Activated CD8-positive, alpha-beta memory T cell treated with anti-CD3 and anti-CD28 coated beads for 36 hours (primary cell): ENCODE measurements around the gene PAPOLB. TPM values are rescaled to one million over a fixed set of nuclear protein-coding genes. Genes with fewer than 3 reads are reported as not detected.

Experiments
- CTCF ChIA-PET: fragments of 350-600 bp; sonication (Branson Sonifier 250); formaldehyde crosslinking; loops from one replicate; lab custom pipeline; 2021; ENCODE audit warnings: antibody characterized with exemption; lab: Charles Lee
- POLR2A ChIA-PET: fragments of 350-600 bp; sonication (Branson Sonifier 250); formaldehyde crosslinking; loops from one replicate; lab custom pipeline; 2021; ENCODE audit warnings: antibody characterized with exemption; lab: Charles Lee
- total RNA-seq, 2 experiments: library from RNA; stranded (reverse); gene quantifications; one replicate each; pipeline ENCODE4 v1.2.3, GENCODE V29; 2021

PAPOLB gene
- total RNA-seq, 2 experiments from 2014 or later: not detected

DNA sequence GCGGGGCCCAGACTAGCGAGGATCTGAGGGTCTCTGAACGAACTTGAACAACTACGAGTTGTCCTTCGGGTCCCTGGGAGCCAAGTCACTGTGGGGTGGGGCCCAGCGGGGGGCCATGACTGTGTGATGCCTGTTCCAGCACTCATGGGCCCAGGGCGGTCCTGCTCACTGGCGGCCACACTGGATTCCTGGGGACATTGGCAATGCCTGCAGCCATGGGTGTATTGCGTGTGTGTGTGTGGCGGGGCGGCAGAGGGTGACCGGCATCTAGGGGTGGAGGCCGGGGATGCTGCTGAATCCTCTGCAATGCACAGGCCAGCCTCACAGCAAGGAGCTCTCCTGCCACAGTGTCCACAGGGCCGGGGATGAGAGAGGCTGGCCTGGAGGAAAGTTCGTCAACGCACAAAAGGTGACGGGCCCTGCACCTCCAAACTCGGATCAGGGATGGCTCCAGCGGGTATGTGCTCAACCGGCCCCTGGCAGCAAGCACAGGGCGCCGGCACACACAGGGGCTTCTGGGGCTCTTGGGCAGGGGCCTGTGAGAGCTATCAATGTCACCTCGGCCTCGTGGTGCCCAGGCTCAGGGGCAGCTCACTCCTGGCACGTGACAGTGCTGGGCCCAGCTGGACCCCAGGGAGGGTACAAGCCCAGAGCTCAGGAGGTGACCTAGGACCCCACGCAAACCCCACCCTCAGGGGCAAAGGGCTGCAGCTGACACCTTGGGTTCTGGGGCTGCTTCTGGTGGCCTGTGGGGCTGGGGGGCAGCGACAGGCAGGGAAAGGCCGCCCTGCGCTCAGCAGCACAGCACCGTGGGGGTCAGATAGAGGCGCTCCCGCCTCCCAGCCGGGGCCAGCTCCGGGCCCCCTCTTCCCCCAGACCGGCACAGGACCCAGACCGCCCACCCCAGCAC, 27.9 kb downstream of the PAPOLB start:
- CTCF ChIA-PET: no interaction called here
- POLR2A ChIA-PET: no interaction called here

DNA sequence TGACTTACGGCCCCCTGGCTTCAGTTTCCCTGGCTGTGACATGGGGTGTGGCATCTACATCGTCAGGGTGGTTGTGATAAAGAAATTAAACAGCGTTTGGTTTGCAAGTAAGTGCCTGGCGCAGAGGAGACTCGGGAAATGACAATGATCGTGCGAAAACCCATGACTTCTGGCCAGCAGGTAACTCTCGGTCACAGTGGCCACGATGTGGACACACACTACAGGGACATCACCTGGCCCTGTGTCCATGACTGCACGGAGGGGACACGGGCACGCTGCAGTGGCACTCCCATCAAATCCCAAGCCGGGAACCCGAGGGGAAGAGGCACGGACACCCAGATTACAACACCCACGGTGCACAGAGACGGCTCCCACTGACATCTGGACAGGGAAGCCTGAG, 28.7 kb downstream of the PAPOLB start:
- ChIA-PET CTCF (no interaction called here), POLR2A (no interaction called here)

DNA sequence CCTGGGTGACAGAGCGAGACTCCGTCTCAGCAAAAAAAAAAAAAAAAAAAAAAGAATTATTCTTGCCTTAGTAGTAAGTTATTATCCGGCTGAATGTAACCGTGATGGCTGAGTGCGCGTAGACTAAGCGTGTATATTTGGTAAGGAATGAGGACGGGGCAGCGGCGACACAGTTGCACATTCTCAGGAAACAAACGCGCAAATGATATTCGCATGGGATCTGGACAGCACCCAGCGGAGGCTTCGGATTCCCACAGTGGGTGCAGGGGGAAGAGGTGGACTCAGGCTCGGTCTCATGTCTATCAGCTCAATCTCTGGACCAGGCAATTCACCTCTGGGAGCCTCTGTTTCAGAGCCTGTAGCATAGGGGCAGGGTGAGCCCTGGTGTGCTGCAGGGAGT, 29.1 kb downstream of the PAPOLB start:
- POLR2A ChIA-PET: no interaction called here
- CTCF ChIA-PET: interaction anchor here (0.7 kb wide), 2 partner anchors 13 to 47 kb away, joined by 3 to 5 read pairs; no protein-coding TSS in a partner anchor

DNA sequence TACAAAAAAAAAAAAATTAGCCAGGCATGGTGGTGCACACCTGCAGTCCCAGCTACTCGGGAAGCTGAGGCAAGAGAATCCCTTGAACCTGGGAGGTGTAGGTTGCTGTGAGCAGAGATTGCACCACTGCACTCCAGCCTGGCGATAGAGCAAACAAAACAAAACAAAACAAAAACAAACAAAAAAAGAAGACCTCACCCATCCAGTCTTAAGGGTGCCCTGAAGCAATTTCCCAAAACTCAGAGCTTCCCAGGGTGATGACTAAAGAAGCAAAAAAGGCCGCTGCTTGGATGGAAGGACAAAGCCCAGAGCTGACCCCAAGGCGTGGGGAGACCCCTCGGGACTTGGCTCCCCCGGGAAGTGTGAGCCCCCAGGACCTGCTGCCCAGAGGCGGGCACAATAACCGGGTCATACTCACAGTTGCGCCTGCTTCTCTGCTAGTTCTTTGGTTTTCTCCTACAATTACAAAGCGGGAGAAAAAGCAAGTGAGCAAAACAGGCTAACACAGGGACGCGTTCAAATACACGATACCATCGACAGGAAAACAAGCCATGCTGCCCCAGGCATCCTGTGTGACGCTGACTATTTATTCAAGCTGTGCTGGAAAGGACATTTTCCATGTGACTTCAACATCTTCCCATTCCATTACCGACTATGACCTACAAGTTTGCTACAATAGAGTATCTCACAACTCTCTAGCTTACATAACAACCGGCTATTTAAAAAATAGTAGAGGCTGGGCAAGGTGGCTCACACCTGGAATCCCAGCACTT, 29.9 kb downstream of the PAPOLB start:
- ChIA-PET POLR2A (no interaction called here), CTCF (interaction anchor here (0.7 to 2.7 kb wide), 4 partner anchors 13 to 437 kb away, joined by 3 to 13 read pairs (median 4); no protein-coding TSS in a partner anchor)

DNA sequence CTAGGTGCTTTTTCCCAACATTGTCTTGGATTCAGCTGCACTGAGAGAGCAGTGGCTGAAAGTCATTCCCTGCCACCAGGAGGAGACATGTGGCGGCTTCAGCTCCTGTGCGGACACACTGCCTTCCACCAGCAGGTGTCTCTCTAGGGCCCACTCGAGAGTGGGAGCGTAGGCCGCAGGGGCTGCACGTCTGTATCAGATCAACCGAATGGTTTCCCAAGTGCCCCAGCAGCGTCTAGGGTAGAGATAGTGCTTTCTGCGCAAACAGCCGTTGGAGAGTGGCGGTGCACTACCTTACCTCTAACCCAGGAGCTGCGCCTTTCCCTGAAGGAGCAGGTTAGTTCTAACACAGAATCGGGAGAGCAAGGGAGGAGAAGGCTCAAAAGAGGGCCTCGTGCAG, 31.7 kb downstream of the PAPOLB start:
- POLR2A ChIA-PET: no interaction called here
- CTCF ChIA-PET: interaction anchor here (0.5 to 2.7 kb wide), 6 partner anchors 20 to 1872 kb away, joined by 3 to 13 read pairs (median 4); partner anchors contain the start of gene RADIL

DNA sequence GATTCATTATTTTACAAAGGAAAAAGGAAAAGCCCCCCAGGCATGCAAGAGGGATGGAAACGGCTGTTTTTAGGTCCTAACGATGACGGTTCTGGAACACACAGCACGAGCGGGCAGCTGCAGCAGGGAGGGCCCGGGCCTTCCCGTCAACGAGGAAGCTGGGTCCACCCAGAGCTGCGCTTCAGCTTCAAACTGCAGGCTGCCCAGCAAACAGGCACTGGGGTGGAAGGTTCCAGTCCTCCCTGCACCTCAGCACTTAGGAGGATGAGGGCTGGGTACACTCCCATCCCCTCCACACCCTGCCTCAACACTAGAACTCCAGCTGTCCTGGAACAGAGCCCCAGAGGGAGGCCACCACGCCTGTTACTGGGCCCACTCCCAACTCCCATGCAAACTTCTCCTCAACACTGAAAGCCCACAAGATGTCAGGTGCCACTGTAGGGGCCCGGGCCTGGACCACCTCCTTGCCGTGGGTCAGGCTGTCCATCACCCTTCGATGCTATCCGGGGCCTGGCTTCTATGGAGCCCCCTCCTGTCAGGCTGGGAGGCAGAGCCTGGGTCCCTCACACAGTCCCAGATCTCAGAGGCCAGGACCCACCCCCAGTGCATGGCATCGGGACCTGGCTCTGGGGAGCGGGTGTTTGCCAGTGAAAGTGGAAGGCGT, 33.0 kb downstream of the PAPOLB start:
- ChIA-PET CTCF (interaction anchor here (1.4 kb wide), 1 partner anchor 55 kb away, joined by 5 read pairs; the partner anchor contains the start of gene RADIL), POLR2A (no interaction called here)

DNA sequence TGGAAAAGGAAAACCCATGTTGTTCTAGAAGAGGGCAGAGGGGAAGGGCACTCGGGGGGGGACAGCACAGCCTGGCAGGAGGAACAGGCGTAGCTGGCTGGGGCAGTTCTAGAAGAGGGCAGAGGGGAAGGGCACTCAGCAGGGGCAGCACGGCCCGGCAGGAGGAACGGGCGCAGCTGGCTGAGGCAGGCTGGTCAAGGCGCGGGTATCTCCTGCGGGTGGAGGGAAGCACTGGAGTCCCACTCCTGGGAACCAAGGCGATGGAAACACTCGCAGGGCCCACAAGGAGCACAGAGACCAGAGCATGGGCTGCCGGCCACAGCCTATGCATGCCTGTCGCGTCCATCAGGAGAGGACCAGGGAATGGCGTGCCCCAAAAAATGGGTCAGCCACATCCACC, 36.7 kb downstream of the PAPOLB start:
- ChIA-PET POLR2A (no interaction called here), CTCF (no interaction called here)

DNA sequence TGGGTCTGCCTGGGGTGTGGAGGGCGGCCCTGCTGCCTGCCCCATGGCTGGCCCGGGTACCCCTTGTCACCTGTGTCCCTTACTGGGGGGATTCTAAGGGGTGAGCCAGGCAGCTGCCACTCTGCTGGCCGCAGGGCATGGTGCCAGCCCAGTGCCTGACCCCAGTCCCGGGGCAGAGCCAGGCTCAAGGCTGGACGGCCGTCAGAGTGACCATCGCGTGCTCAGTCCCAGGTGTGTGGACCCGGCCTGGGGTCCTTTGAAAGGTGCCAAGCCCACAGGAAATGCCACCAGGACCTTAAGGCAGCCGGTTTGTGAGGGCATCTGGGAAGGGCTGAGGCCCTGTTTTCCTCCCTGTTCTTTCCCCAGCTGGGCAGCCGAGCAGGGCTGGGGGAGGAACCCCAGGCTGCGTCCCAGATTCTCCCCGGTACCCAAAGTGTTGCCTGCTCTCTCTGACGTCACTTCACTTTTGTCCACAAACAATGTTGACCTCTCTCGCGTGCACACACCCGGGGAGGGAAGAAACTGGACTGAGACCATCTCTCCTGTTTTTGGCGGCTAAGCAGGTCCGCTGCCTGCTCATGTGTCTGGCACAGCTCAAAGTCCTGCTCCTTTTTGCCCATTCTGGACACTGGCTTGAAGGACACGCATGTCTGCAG, 37.6 kb downstream of the PAPOLB start:
- POLR2A ChIA-PET: no interaction called here
- CTCF ChIA-PET: no interaction called here

DNA sequence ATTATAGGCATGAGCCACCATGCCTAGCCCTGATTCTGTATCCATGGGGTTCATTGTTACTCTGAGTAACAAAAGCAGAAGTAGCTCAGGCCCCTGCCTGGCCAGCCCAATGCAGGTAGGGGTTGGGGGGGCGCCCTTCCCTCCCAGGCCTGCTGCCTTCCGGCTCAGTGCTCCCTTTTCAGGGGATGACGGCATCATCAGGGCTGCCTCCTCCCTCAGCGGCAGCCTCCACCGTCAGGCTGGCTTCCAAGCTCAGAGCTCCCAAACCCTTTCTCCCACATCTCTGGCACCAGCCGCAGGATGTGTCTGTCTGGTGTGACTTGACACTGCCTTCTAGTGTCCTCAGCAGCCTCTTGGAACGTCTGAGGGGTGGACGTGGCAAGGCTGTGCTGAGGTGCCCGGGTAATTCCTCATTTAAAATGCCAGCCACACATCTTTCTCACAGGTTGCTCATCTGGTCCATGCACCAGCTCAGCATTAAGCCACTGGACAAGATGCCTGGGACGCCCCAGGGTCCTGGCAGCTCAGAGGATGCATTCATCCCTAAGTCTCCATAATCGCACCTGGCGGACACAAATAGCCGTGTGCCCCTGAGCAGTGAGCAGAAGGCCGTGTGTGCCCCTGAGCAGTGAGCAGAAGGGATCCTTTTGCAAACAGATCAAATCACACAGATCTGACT, 38.2 kb downstream of the PAPOLB start:
- ChIA-PET POLR2A (no interaction called here), CTCF (no interaction called here)

DNA sequence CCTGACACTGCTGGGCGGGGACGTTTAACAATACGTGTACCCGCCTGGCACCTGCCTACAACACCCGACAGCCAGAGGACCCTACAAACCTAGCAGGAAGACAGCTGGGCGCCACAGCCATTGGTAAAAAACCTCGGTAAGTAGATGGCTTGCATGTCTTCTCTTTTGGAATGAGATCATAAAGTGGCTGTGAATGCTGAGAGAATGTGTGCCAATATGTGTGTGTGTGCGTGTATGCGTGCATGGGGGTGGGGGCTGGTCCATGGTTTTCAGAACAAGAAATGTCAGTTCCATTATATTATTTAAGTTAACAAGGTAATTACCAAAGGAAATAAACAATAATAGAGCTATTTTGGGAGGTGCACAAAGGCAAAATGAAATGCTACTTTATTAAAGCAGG, 39.2 kb downstream of the PAPOLB start:
- POLR2A ChIA-PET: no interaction called here
- CTCF ChIA-PET: no interaction called here

DNA sequence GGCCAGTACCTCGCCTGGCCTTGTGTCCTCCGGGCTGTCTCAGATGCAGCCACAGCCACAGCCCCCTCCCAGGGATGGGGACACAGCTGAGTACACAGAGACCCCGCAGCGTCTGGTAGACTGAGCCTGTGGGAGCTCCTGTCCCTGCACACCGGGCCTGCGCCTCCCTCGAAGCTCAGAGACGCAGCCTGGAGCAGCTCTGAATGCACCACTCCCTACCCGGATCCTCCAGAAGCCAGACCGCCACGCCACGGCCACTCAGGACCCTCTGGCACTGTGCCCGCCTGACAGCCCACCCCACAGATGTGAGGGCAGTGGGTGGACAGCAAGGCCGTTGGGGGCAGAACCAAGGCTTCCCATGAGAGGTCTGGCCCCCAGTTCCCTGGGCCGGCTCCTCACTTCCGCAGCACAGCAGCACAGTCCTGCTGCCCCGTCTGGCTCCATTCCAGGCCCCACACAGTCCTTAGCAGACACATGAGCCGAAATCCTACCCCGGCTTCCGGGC, 40.8 kb downstream of the PAPOLB start:
- POLR2A ChIA-PET: no interaction called here
- CTCF ChIA-PET: no interaction called here

DNA sequence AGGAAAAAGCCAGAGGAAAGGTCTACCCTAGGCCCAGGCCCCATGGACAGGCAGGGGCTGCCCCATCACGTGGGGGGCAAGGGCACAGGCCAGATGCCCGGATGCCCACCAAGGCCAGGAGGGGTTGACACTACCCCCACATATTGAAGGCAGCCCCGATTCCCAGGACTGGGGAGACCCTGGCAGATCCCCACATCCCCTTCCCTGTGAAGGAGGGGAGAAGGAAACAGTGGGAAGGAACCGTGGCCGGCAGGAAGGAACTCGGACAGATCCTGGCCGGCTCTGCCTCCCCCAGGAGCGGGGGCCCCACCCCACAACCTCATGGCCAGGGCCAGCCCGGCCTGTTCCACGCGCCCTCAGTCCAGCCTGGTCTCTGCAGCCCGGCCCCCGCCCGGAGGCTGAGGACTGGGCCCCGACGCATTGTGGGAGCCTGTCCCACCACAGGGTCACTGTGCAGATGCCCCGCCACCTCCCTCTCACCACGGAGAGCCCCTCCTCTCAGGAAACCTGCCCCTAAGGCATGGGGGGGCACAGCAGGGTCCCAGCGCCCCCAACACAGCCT, 41.3 kb downstream of the PAPOLB start:
- ChIA-PET POLR2A (no interaction called here), CTCF (no interaction called here)

DNA sequence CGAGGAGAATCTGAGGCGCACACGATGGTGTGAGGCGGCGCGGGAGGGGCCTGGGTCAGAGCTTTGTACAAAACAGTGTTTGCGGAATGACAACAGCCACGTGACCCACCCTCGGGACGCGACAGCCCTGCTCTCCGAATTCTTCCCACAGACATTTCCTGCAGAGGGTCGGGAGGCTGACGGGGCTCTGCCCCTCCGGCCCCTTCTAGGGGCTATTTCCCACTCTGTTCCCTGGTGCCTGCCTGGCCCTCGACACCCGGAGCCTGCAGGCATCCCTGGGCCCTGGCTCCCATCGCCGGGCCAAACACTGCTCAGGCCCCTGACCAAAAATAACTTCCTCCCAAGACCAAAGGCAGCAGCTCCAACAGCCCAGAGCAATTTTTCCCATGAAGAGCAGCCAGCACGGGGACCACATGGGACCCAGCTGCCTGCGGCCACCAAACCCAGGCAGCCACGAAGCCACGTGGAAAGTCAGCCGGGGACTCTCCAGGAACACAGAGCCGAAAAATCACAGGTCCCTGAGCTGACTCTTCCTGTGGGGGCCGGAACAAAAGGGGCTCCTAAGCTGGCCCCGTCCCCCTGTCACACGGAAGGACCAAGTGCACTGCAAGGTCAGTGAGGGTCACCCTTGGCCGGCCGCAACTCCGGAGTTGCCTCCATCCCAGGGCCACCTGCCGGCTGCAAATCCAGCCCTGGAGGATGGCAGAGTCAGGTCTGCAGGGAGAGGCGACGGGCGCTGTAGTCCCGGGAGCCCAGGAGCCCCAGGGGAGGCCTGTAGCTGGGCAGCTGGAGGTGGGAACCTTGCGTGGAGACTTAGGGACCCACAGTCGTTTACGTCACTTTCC, 42.0 kb downstream of the PAPOLB start:
- POLR2A ChIA-PET: no interaction called here
- CTCF ChIA-PET: interaction anchor here (0.9 kb wide), 1 partner anchor 13 kb away, joined by 3 read pairs; no protein-coding TSS in a partner anchor

DNA sequence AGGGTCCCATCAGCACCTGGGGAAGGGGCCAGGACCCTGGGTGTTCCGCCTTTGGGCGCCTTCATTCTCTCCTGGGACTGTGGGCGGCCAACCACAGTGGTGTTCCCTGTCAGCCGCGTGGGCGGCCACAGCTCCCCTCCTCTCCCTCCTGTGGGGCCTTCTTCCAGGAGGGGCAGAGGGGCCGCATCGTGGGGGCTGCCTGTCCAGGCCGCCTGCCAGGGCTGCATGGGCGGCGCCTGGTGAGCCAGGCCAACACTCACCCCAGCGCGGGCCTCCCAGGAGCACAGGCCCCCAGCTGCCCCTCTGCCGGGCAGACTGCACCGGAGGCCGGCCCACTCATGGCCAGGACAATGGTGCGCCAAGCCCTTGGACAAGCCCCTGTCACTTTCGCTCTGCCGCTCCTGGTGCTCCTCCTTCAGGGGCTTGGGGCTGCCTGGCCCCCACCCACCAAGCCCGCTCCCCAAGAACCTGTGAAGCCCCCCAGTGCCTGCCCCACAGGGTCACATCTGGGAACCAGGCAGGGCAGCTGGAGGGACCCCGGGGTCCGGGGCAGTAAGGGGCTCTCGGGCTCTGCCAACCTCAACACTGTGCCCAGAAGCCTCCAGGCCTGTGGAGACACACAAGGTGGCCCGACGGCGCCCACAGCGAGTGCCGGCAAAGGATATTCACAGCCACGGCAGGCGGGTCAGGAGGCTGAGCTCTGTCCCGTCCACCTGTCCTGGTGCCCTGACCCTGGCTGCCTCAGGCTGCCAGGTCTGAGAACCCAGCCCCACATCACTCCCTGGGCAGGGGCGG, 43.6 kb downstream of the PAPOLB start:
- CTCF ChIA-PET: no interaction called here
- POLR2A ChIA-PET: interaction anchor here (0.6 kb wide), 1 partner anchor 1322 kb away, joined by 6 read pairs; no protein-coding TSS in a partner anchor

DNA sequence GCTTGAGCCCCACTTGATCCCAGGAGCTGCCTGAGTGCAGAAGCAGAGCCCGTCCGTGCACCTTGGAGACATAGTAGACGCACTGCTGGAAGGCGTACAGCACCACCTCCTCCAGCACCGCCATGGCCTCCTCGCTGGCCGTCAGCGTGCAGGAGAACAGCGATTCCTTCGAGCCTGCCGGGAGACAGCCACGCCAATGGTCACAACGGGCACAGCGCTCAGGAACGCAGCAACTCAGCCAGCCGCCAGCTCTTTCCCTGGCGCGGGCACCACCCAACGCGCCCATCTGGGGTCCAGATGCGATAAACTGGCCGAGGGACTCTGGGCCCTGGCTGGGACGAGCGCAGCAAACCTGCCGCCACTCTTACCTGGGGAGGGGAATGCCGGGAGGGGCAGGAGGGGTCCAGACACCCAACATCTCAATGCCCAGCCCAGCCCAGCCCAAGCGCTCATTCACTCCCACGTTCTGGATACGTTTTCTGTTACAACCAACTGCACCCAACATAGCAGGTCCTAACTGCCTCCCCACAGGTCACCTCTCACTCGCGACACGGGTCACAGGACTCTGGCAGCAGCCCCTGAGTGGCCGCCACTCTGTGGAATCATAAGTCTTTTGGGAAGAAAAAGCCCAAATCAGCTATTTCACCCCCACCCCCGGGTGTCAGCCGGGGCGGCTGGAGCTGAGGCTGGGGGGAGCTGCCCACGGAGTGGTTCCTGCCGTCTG, 44.5 kb downstream of the PAPOLB start:
- ChIA-PET POLR2A (interaction anchor here (0.6 kb wide), 1 partner anchor 1321 kb away, joined by 6 read pairs; no protein-coding TSS in a partner anchor), CTCF (no interaction called here)
